Thymus (tissue), 11 donors: ENCODE results near the gene PDCD2L. TPM values are rescaled to one million over a fixed set of nuclear protein-coding genes. Genes with fewer than 3 reads are reported as not detected.
"Not testable (repeated sequence)": the region's sequence is repeated elsewhere in the genome, so short reads cannot be mapped to it uniquely, and the experiment has no call there.

Experiments
- DNase-seq, 9 donors: peaks; one replicate each; pipeline ENCODE4 v3.0.0-alpha.2; 2013; ENCODE audit warnings: low spot score in 9 of 9, low read depth in 6 of 9, missing footprints in 1 of 9
- H3K27ac ChIP-seq, 2 donors: one replicate each; pipeline ENCODE4 v1.5.1; 2013; ENCODE audit warnings: control low read depth in 1 of 2, low read depth in 1 of 2, low read length in 1 of 2, mild to moderate bottlenecking in 1 of 2, moderate library complexity in 1 of 2
- H3K27me3 ChIP-seq, 2 donors: one replicate each; pipeline ENCODE4 v1.5.1; 2013; ENCODE audit warnings: low read length in 1 of 2; ENCODE audit not compliant: control insufficient read depth in 2 of 2, insufficient read depth in 1 of 2
- H3K36me3 ChIP-seq, 2 donors: one replicate each; pipeline ENCODE4 v1.5.1; 2013; ENCODE audit warnings: low read length in 1 of 2, mild to moderate bottlenecking in 1 of 2, moderate library complexity in 1 of 2; ENCODE audit not compliant: control insufficient read depth in 2 of 2, insufficient read depth in 2 of 2
- H3K4me1 ChIP-seq, 2 donors: one replicate each; pipeline ENCODE4 v1.5.1; 2013; ENCODE audit warnings: low read length in 2 of 2; ENCODE audit not compliant: control insufficient read depth in 2 of 2, insufficient read depth in 2 of 2
- H3K4me3 ChIP-seq, 2 donors: one replicate each; pipeline ENCODE4 v1.5.1; 2013; ENCODE audit warnings: low read length in 2 of 2, control low read depth in 1 of 2, mild to moderate bottlenecking in 1 of 2
- H3K9me3 ChIP-seq, 2 donors: one replicate each; pipeline ENCODE4 v1.5.1; 2013; ENCODE audit warnings: low read length in 1 of 2, mild to moderate bottlenecking in 1 of 2; ENCODE audit not compliant: control insufficient read depth in 2 of 2, insufficient read depth in 1 of 2
- WGBS: extraction: QIAGEN DNeasy Blood & Tissue Kit; methylation state at CpG from one replicate; pipeline ENCODE4 v1.1.7; 2013; 5-methylcytosine and 5-hydroxymethylcytosine counted together
- polyA plus RNA-seq: library from polyadenylated mRNA; stranded (reverse); fragments of 200-250 nt; gene quantifications from one replicate; pipeline ENCODE4 v1.2.3, GENCODE V29; 2013
- total RNA-seq: library from RNA; stranded (reverse); fragments of 120-200 nt; gene quantifications from one replicate; pipeline ENCODE4 v1.2.4, GENCODE V29; 2013
- donor health status: healthy.

Gene PDCD2L
- total and polyA plus RNA-seq, 2 donors = 10.5 to 14.1 TPM

GRCh38 chr19:34468409-34468808 lies 64.2 kb downstream of the PDCD2L start:
- 97% methylated on average over 1 of the region's 1 CpG for WGBS
- Histone ChIP-seq H3K4me1 (no peaks in the 10 kb centered on the region), H3K36me3 (peaks cover 62 to 70% of the 10 kb centered on the region in 2 donors), H3K27ac (no peak overlapping the region), H3K9me3 (no peaks in the 10 kb centered on the region), H3K4me3 (no peak overlapping the region), H3K27me3 (no peaks in the 10 kb centered on the region)
- DNase-seq = no peak

GRCh38 chr19:34469026-34469425 lies 64.8 kb downstream of the PDCD2L start:
- H3K27me3 ChIP-seq, DNase-seq, H3K9me3 ChIP-seq, H3K4me1 ChIP-seq, H3K4me3 ChIP-seq, H3K27ac ChIP-seq: not testable (repeated sequence)
- peaks cover 60 to 66% of the 10 kb centered on the region in 2 donors for H3K36me3 ChIP-seq
- WGBS = 96% methylated on average over 5 of the region's 5 CpGs

GRCh38 chr19:34471906-34472700 lies 67.9 kb downstream of the PDCD2L start:
- H3K27ac ChIP-seq = no peak overlapping the region
- peaks cover 34 to 48% of the 10 kb centered on the region in 2 donors for H3K36me3 ChIP-seq
- no peaks in the 10 kb centered on the region for H3K27me3 ChIP-seq
- no peaks in the 10 kb centered on the region for H3K4me1 ChIP-seq
- DNase-seq = no peak
- no peaks in the 10 kb centered on the region for H3K9me3 ChIP-seq
- no peak overlapping the region for H3K4me3 ChIP-seq
- 97% methylated on average over 8 of the region's 8 CpGs for WGBS

- Histone ChIP-seq H3K27ac (no peak overlapping the region), H3K27me3 (peaks cover 3 to 8% of the 10 kb centered on the region in 2 donors), H3K4me3 (no peak overlapping the region), H3K9me3 (no peaks in the 10 kb centered on the region), H3K4me1 (no peaks in the 10 kb centered on the region), H3K36me3 (peaks cover 25 to 36% of the 10 kb centered on the region in 2 donors)
- WGBS = 97% methylated on average over 4 of the region's 4 CpGs
- no peak for DNase-seq
Measured at GRCh38 chr19:34474233-34474989, 70.2 kb downstream of the PDCD2L start.

GRCh38 chr19:34475026-34475974 lies 71.1 kb downstream of the PDCD2L start:
- no peak overlapping the region for H3K27ac ChIP-seq
- H3K4me3 ChIP-seq = no peak overlapping the region
- no peaks in the 10 kb centered on the region for H3K4me1 ChIP-seq
- H3K36me3 ChIP-seq = peaks cover 25 to 30% of the 10 kb centered on the region in 2 donors
- no peak for DNase-seq
- peaks cover 9 to 16% of the 10 kb centered on the region in 2 donors for H3K27me3 ChIP-seq
- WGBS = 92% methylated on average over 9 of the region's 9 CpGs
- H3K9me3 ChIP-seq = no peaks in the 10 kb centered on the region

Other genes with a start within 250 kb of the PDCD2L start
- 53.3 TPM for gene LSM14A, start 231.9 kb upstream of the PDCD2L start, total RNA-seq
- 91.2 TPM for gene LSM14A, start 231.9 kb upstream of the PDCD2L start, polyA plus RNA-seq
- gene GARRE1, start 149.8 kb upstream of the PDCD2L start, total RNA-seq = 7.4 TPM
- 12.3 TPM for gene GARRE1, start 149.8 kb upstream of the PDCD2L start, polyA plus RNA-seq
- gene GPI, start 39.2 kb upstream of the PDCD2L start, total RNA-seq = 78.2 TPM
- gene GPI, start 39.2 kb upstream of the PDCD2L start, polyA plus RNA-seq = 90.1 TPM
- gene UBA2, start 24.0 kb downstream of the PDCD2L start, total RNA-seq = 220 TPM
- gene UBA2, start 24.0 kb downstream of the PDCD2L start, polyA plus RNA-seq = 113 TPM
- 2.5 TPM for gene WTIP, start 77.4 kb downstream of the PDCD2L start, total RNA-seq
- gene WTIP, start 77.4 kb downstream of the PDCD2L start, polyA plus RNA-seq = 3.6 TPM